Testis (tissue), 2 donors: ENCODE results near the gene HDAC3.

Experiments
- POLR2A ChIP-seq: fragments of 450-650 bp; IDR thresholded peaks from one replicate; pipeline ENCODE4 v1.6.1; 2017; ENCODE audit warnings: antibody characterized with exemption, mild to moderate bottlenecking, moderate library complexity
- TF ChIP-seq, protein P1 (sequence below), 3 experiments: fragments of 450-650 bp in 2 of 3; fragments of 200-600 bp in 1 of 3; sonication (generic) in 1 of 3; IDR thresholded peaks; one replicate each; pipeline ENCODE4 v1.5.1; 2016 to 2019; ENCODE audit warnings: antibody characterized with exemption in 3 of 3, mild to moderate bottlenecking in 2 of 3, moderate library complexity in 1 of 3

DNA sequence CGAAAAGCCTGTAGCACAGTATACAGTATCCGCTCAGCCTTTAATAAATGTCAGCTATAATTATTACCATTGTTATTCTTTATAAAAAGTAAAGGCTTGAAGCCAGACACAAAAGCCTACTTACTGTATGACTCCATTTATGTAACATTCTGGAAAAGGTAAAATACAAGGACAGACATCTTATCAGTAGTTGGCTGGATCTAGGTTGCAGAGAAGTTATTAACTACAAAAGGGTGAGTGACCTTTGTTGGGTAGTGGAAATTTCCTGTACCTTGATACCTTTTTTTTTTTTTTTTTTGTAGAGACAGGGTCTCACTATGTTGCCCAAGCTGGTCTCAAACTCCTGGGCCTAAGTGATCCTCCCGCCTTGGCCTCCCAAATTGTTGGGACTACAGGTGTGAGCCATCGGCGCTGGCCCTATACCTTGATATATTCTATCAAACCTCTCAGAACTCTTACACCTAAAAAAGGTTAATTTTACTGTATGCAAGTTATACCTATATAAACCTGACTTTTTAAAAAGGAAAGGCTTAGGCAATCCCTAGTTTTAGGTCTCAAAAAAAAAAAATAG is 6.0 kb downstream of the HDAC3 start:
- no peak for TF ChIP-seq POLR2A
- TF ChIP-seq, protein P1, sequence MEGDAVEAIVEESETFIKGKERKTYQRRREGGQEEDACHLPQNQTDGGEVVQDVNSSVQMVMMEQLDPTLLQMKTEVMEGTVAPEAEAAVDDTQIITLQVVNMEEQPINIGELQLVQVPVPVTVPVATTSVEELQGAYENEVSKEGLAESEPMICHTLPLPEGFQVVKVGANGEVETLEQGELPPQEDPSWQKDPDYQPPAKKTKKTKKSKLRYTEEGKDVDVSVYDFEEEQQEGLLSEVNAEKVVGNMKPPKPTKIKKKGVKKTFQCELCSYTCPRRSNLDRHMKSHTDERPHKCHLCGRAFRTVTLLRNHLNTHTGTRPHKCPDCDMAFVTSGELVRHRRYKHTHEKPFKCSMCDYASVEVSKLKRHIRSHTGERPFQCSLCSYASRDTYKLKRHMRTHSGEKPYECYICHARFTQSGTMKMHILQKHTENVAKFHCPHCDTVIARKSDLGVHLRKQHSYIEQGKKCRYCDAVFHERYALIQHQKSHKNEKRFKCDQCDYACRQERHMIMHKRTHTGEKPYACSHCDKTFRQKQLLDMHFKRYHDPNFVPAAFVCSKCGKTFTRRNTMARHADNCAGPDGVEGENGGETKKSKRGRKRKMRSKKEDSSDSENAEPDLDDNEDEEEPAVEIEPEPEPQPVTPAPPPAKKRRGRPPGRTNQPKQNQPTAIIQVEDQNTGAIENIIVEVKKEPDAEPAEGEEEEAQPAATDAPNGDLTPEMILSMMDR (IDR thresholded peaks at IDR 0.05): no peak
